Inferior parietal cortex (tissue), 1 donor: Measurements from ENCODE around the gene FCN3.

Source experiments
- DNase-seq: peaks from one replicate; pipeline ENCODE4 v3.0.0-alpha.2; 2016; ENCODE audit errors: extremely low spot score

FCN3 gene

DNA sequence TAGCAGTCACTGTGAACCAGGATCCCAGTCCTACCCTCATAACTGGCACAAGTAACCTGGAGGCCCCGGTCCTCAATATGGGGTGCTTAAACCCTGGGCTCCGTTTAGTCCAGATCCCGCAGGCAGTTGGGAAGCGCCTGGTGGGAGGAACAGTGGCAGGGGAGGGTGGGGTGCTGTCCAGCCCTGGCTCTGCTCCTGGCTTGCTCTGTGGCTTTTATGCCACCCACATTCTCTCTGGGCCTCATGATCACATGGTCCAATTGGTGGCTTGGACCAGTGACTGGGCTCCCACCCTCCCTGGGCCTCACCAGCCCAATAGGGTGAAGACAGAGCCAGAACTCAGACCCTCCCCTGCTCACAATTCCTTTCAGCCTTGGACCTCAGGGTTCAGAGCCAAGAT, 5.6 kb upstream of the FCN3 start:
- DNase-seq, result no peak

DNA sequence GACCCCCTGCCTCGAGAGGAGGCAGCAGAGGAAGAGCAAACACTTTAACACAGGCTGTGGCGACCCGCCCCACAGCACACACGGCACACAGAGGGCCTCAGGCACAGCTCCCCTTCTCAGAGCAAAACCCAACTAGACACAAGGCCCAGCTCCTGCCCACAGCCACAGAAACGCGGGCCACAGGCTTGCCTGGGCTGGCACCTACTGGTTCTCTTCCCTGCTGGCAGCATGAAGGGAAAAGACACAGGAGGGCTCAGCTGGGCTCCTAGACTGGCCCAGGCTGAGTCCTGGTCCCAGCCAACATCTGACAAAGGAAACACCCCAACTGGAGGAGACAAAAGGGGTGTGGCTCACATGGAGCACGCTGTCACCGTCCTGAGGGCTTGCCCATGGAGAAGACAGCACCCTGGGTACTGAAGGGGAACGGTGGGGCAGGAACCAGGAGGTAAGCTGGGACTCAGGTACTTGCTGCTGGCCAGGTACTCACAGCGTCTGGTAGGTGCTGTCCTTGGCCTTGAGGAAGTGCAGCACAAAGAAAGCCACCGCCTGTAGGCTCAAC, 5.0 kb upstream of the FCN3 start:
- no peak for DNase-seq

DNA sequence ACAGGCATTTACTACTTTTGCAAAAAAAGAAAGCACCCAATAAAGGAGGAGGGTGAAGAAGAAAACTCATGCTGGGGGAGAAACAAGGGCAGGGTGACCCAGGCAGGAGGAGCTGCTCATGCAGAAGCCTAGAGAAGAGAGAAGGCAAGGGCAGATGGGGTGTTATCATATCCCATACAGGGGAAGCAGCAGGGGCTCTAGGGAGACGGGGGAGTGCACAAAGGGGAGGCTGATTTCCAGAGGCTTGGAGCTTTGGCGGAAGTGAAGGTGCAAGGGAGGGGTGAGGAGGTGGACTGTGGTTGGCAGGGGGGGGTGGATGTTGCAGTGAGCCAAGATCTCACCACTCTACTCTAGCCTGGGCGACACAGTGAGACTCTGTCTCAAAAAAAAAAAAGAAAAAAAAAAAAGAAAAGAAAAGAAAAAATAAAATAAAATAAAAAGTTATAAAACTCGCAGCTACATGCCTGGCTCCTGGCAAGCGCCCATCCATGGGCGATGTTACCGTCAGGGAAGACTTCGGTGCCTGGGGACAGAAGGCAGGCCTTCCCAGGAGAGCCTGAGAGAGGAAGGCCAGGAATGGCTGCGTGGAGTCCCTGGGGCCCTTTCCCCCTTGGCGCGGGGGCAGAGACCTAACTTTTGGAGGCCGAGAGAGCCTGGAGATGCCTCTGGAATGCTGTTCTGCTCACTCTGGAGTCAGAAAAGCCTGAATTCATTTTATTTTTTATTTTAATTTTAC, 3.3 kb upstream of the FCN3 start:
- no peak for DNase-seq

DNA sequence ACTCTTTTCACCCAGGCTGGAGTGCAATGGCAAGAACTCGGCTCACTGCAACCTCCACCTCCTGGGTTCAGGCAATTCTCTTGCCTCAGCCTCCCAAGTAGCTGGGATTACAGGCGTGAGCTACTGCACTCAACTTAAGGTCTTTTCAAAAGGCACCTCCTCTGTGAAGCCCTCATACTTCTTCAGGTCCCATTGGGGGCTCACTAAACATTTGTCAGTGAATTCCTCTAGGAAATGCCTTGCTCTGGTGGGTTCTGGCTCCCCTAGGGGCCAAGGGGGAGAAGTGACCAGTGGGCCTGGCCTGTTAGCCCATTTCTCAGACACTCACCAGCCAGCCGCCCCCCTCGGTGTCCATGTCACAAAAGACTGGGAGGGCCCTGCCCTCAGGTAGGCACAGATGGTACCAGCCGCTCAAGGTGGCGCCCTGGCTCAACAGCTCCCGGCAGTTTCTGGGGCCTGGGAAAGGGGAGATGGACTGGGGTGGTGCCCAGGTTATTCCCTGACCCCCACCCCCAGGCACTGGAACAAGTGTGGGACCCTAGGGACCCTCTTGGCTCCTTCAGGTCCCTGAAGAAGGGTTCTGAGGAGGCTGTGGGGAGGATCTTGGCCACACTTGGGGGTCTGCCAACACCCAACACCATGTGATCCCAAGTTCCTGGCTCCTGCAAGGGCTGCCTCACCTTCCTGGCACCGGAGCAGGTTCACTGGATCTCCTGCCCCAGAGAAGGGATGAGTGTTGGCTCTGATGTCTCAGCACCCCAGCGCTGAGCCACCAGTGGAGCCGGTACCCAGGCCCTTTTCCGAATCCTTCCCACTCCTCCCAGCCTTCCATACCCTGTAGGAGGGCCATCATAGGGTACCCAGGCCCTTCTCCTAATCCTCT, 1.6 kb downstream of the FCN3 start:
- DNase-seq, result no peak

DNA sequence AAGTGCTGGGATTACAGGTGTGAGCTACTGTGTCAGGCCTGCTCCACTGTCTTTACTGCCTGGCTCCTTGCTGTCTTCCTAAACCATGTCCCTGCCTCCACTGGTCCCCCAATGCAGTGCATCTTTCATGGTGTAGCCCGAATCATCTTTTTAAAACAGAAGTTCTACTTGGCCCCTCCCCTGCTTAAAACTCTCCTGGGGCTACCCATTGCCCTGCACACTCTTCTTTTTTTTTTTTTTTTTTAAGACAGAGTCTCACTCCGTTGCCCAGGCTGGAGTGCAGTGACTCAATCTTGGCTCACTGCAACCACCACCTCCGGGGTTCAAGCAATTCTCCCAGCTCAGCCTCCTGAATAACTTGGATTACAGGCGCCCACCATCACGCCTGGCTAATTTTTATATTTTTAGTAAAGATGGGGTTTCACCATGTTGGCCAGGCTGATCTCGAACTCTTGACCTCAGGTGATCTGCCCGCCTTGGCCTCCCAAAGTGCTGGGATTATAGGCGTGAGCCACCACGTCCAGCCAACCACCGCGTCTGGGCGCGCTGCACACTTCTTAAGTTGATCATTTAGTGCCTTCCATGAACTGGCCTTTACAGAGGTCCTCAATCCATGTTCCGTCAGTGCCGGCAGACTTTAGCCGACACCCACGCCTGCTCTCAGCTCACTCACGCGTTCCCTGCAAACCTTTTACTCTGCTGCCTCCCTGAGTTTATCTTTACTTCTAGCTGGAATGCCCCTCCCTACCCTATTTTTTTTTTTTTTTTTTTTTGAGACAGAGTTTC, 2.4 kb downstream of the FCN3 start:
- DNase-seq, result no peak

DNA sequence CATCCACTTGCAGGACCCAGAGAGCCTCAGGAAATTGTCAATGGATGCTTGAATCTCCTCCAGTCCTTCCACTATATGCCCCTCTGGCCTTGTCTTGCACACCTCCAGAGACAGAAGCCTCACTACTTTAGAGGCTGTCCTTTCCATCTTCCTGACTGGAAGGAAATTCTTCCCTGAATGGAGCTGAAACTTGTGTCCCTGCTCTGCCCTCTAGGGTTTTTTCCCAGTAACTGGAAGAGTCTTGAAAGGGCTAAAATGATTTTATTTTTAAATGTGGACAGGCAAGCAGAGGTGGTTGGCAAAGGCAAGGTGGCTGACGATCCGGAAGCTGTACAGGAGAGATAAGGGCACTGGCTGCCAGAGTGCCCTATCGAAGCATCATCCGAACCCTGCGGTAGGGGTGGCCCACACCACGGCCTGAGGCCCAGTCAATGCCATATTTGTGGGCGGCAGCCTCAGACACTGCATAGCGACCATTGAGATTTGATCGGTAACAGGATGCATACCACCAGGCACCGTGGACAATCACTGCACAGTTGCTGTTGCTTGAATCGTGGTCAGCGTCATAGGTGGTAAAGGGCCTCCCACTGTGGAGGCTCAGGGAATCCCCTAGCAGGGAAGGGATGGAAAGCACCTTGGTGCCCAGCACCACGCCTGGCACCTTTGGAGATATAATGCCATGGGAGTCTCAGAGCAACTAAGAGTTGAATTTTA, 5.6 kb downstream of the FCN3 start:
- DNase-seq, result no peak

DNA sequence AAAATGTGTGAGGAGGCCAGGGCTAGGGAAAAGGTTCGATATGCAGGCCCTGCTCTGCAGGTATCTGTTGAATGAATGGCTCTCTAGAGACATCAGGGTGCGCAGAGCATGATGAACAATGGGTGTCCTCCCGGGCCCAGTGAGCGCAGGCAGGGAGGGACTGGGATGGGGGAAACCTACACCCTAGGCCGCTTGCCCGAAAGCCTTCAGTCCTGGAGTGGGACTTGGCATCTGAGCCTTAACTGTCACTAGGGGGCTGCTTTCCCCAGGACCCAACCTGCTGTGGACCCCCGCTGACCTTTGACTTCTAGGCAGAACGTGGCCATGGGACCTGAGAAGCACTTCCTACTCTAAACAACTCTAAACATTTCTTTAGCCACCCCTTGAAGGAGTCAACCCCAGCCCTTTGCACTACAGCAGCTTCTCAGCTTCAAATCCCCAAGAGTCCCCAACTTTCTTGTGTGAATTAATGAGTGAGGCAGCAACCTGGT, 7.4 kb downstream of the FCN3 start:
- no peak for DNase-seq

DNA sequence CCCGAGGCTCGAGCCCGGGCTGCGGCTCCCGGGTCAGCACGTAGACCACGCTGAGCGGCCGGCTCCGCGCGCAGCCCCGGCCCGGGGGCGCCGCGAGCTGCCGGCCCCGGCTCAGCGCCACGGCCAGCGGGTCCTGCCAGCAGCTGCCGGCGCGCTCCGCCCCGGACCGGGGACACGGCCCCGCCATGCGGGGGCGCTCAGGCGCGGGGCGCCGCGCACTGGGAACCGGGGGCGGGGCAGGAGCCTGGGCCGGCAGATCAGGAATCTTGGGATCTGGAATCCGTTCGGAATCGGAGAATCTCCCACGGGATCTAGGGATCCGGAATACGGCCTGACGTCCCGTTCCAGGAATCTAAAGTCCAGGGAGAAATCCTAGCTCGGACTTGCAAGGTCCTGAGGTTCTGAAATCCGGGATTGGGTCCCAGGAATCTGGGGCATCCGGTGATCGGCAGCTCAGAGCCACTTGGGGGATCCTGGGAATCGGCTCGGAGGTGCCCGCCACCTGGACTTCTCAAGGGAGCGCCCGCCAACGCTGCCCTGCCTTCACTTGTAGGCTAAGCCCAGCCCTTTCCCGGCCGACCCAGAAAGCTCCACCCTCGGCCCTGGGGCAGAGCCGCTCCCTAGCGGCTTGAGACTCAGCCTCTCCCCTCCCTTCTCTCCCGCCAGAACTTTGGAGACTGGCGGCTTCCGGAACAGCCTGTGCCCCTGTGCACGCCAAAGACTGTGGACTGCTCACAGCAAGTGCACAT, 8.0 kb downstream of the FCN3 start, which contains the start of gene MAP3K6:
TSS of gene MAP3K6 (minus strand) at position 551 of the 749 bp plus-strand sequence. CDS start at position 187, 364 bp downstream.
- peak; percentile 49 for DNase-seq

DNA sequence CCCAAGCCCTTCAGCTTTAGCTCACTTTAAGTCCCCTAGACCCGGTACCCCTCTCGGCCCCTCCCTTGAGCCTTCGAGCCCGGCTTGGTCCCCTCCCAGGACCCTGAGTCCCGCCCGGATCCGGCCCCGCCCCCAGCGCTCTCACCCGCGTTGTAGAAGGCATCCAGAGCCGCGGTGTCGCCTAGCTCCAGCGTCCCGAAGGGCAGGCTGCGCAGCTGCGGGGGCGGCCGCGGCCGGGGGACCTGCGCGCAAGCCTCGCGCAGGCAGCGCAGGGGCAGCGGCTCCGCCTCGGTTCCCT, 8.6 kb downstream of the FCN3 start:
- DNase-seq, result peak; percentile 30

DNA sequence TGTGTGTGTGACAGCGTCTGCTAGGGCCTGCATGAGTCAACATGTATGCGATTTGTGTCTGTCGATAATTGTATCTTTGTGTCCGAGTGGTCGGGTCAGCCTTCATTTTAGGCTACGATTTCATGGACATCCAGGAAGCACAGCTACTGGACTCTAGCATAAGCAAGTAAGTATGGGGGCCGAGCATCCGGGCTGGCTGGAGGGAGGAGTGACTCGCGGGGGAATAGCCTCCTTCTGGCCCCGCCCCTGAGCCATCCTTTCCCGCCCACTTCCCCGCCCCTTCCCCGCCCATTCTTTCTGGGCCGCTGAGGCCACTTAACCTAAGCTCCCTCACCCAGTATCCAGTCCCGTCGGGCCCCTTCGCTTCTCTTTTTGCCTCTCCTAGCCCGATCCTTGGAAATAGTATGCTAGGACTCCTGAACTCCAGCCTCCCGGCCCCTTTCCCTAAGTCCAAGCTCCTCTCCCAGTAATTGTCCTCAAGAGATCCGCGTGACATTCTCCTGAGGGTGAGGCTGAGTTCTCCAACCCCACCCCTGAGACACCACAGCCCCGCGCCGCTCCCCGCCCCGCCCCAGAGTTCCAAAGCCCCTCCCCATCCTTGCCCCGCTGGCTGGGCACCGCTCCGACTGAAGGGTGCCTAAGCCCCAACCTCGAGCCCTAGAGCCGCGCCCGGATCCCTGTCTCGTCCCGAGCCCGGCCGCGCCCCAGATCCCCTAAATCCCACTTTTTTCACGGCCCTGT, 9.1 kb downstream of the FCN3 start:
- peak; percentile 68 for DNase-seq

DNA sequence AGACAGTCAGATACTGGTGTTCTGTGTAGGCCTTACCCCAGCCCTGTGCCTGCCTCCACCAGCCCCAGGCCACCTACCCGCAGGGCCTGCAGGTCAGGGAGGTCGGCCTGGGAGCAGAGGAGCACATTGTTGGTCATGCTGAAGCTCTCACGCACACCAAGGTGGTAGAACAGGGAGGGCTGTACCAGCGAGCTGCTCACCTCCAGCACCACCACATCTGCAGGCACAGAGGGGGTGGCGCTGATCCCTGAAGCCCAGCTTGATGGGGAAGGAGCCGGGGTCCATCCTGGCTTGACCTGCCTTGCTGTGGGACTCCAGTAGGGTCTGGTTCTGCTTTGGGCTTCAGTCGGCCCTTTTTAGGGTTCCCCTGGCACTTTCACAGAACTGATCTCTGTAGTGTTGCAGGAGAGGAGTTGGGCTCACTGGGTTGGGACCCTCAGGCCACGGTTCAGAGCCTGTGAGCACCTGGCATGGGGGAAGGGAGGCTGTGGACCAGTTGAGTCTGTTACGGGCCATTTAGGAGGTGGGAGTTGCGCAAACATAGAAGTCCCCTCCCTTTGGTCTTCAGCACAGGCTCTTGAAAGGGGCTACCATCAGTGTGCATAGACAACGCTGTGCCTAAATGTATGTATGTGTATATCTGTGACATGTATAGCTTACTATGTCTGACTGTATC, 9.8 kb downstream of the FCN3 start:
- no peak for DNase-seq

DNA sequence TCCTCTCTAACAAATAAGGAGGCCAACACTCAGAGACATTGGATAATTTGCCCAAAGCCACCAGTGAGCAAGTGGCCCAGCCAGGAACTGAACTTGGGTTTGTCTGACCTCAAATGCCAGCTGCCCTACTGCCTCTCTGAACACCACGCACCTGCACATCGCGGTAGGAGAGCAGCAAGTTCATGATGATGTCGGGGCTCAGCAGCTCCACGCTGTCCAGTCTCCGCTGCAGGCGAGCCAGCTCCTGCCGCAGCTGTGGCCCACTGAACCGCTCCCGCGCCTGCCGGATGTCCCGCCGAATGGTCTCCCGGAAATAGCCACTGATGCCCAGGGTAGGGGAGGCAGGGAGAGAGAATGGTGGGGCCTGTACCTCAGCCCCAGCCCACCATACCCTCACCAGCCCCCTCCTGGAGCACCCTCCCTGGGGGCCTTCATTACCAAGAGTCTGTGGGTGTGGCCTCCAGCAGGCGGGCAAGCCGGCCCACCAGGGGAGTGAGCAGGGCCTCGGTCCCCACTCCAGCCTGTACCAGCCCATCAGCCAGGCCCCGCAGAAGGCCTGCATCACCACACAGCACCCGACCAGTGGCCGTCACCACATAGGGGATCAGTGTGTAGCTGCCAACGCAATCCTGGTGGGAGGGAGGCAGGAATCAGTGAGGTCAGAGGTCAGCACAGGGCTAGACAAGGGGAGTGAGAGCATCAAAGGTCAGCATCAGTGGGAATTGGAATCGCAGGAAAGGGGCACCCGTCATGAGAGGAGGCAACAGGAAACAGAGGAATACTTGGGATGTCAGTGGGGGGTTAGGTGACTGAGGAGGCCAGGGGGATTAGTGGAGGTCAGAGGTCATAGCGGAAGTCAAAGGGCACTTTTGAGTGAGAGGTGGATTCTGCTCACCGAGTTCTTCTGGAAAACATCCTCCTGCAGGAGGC, 10.6 kb downstream of the FCN3 start:
- no peak for DNase-seq

DNA sequence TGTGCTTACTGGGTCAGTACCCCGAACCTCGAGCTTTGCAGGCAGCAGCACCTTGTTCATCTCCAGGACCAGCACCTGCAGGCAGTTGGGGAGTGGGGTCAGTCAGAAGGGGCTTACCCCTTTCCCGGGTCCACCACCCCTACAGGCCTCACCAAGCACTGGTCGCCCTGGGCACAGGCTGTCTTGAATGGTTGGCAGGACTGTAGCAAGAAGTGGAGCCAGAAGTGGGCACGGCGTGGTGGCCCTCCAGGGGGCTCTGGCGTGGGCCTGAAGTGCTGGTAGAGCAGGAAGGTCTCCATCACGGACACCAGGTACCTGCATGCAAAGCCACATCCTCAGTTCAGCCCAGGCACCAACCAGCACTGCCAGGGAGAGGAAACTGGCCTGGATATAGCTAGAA, 13.1 kb downstream of the FCN3 start:
- DNase-seq, result no peak

DNA sequence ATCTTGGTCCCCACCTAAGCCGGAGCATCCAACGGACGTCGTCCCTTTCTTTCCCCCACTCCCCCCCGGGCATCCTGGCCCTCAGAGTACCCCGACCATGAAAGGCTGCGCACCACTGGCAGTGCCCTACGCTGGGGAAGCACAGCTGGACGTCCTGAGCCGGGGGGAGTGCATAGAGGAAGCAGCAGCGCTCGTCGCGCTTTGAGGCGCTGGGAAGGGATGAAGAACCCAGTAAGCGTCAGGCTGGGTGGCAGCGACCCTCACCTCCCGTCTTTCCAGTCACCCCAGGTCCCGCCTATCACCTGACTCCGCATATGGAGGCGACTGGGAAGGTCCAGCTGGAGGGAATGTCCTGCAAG, 13.6 kb downstream of the FCN3 start:
- DNase-seq, result no peak

DNA sequence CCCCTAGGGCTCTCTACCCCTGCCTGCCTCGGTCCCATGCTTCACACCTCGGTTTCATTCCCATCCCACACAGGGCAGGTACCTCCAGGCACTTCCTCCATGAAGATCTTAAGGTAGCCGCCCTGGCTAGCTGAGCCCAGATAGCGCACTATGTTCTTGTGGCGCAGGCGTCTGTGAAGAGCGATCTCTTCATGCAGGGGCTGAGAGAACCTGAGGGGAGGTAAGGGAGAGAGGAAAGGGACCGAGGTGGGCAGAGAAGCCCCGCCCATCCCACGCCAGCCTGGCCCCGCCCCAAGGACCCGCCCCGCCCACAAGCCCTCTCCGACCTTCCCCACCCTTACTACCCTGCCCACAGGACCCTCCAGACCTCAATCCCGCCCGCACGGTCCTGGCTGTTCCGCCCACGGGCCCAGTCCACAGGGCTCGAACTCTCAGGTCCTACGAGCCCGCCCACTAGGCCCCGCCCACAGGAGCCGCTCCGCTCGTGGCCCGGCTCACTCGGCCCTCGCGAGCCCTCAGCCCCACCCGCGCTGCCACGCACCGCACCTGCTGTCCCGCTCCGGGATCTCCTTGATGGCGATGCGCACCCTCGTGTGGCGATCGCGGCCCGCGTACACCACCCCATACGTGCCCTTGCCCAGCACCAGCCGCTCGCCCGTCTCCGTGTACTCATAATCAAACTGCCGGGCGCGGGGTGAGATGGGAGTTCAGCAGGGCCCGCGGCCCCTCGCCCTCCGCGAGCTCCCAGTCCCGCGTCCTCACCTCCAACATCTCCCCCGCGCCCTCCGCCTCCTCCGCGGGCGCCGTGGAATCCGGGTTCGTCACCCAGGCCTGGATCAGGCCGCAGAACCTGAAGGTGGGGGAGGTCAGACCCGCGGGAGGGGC, 14.2 kb downstream of the FCN3 start:
- no peak for DNase-seq

DNA sequence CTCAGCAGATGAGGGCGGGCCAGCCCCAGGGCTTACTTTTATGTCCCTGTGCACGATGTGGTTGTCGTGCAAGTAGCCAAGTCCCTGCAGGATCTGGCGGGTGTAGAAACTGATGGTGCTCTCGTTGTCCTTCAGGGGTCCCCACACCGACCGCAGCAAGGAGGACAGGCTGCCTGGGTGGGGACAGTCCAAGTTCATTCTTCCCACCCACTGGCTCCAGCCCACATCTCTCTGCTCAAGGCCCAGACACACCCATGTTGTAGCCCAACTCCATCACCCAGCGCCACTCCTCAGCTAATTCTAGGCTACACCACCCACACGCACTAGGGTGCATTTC, 14.8 kb downstream of the FCN3 start:
- DNase-seq, result no peak

DNA sequence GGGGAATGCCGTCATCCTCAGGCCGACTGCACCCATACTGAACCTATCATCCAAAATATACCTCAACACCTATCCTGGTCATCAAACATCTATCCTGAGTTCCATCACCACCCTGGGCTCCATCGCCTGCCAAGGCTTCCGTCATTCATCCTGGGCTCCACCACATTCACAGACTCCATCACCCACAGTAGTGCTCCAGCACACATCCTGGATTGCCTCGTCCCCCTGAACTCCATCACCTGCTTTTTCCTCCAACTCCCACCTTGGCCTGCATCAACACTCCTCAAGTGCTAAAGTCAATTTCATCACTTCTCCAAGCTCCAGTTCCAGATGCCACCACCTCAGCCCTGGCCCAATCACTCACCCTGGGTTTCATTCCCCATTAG, 15.7 kb downstream of the FCN3 start:
- no peak for DNase-seq
